Measurements from ENCODE around the gene OSBPL9.

- TF ChIP-seq CTCF (IDR thresholded peaks at IDR 0.05) (no peak), POLR2A (IDR thresholded peaks at IDR 0.05) (no peak)
Observed at GRCh38 chr1:51636764-51637522, 20.1 kb downstream of the OSBPL9 start.
